Forelimb muscle (tissue), 1 donor: ENCODE results near the gene MARCHF4. TPM values are rescaled to one million over a fixed set of nuclear protein-coding genes. Genes with fewer than 3 reads are reported as not detected.
"Not testable (repeated sequence)": the region's sequence is repeated elsewhere in the genome, so short reads cannot be mapped to it uniquely, and the experiment has no call there.

Experiments used
- DNase-seq: peaks from one replicate; pipeline ENCODE4 v3.0.0-alpha.2; 2013; ENCODE audit warnings: low read depth
- polyA plus RNA-seq: library from polyadenylated mRNA; unstranded; fragments of 120-200 nt; gene quantifications from one replicate; pipeline ENCODE4 v1.2.1, GENCODE V29; 2013; ENCODE audit not compliant: insufficient read length

The MARCHF4 gene
- polyA plus RNA-seq, 1 donor: 0.04 TPM

- no peak for DNase-seq
These were observed 19.8 kb upstream of the MARCHF4 start for GRCh38 chr2:216392018-216392562.

GRCh38 chr2:216391401-216391800, 19.1 kb upstream of the MARCHF4 start:
- DNase-seq: no peak

GRCh38 chr2:216389570-216389969, 17.3 kb upstream of the MARCHF4 start:
- DNase-seq: no peak

- DNase-seq: no peak
These were observed 16.0 kb upstream of the MARCHF4 start for GRCh38 chr2:216388046-216388884.

- DNase-seq: no peak
These were observed 15.0 kb upstream of the MARCHF4 start for GRCh38 chr2:216387262-216387661.

- no peak for DNase-seq
These were observed 13.2 kb upstream of the MARCHF4 start for GRCh38 chr2:216385478-216385877.

GRCh38 chr2:216384409-216384808, 12.1 kb upstream of the MARCHF4 start:
- not testable (repeated sequence) for DNase-seq

GRCh38 chr2:216379977-216380376, 7.7 kb upstream of the MARCHF4 start:
- no peak for DNase-seq

- DNase-seq: no peak
These were observed 3.0 kb upstream of the MARCHF4 start for GRCh38 chr2:216375286-216375685.

GRCh38 chr2:216373896-216374295, 1.6 kb upstream of the MARCHF4 start:
- no peak for DNase-seq

GRCh38 chr2:216372761-216373291, 543 bp upstream of the MARCHF4 start:
- DNase-seq: no peak

GRCh38 chr2:216370961-216371712, 1.1 kb downstream of the MARCHF4 start:
- no peak for DNase-seq

GRCh38 chr2:216369821-216370220, 2.5 kb downstream of the MARCHF4 start:
- DNase-seq: no peak

GRCh38 chr2:216366777-216367471, 5.4 kb downstream of the MARCHF4 start:
- DNase-seq: no peak

- DNase-seq: no peak
These were observed 6.8 kb downstream of the MARCHF4 start for GRCh38 chr2:216365518-216365917.

GRCh38 chr2:216363221-216363620, 9.1 kb downstream of the MARCHF4 start:
- DNase-seq: no peak

- no peak for DNase-seq
These were observed 9.6 kb downstream of the MARCHF4 start for GRCh38 chr2:216362730-216363129.

- no peak for DNase-seq
These were observed 16.6 kb downstream of the MARCHF4 start for GRCh38 chr2:216355711-216356110.

- no peak for DNase-seq
These were observed 18.0 kb downstream of the MARCHF4 start for GRCh38 chr2:216354306-216354705.

GRCh38 chr2:216352653-216353270, 19.5 kb downstream of the MARCHF4 start:
- no peak for DNase-seq

- DNase-seq: no peak
These were observed 20.9 kb downstream of the MARCHF4 start for GRCh38 chr2:216351172-216351925.
